DOHH2 (cell line): ENCODE measurements around the gene ADIPOR2.

Source experiments
- H3F3A ChIP-seq: fragments of 200-600 bp; sonication (generic), shearing (Covaris generic); 2 replicates; pipeline ENCODE4 v1.6.0; 2016; ENCODE audit warnings: antibody characterized with exemption, mild to moderate bottlenecking; ENCODE audit not compliant: control insufficient read depth, insufficient read depth
- H3K27ac ChIP-seq: fragments of 200-600 bp; sonication (generic); 2 replicates; pipeline ENCODE4 v1.5.1; 2014; ENCODE audit warnings: low read depth, mild to moderate bottlenecking, low read length, moderate library complexity
- H3K27me3 ChIP-seq: fragments of 200-600 bp; sonication (generic); 2 replicates; pipeline ENCODE4 v1.6.1; 2014; ENCODE audit warnings: mild to moderate bottlenecking, low read length, mixed read lengths; ENCODE audit not compliant: control insufficient read depth
- H3K36me3 ChIP-seq: fragments of 200-600 bp; sonication (generic); 2 replicates; pipeline ENCODE4 v1.6.1; 2014; ENCODE audit warnings: mild to moderate bottlenecking, low read length, moderate library complexity, mixed read lengths; ENCODE audit not compliant: control insufficient read depth
- H3K4me1 ChIP-seq: fragments of 200-600 bp; sonication (generic); 2 replicates; pipeline ENCODE4 v1.6.1; 2014; ENCODE audit warnings: mild to moderate bottlenecking, low read length, mixed read lengths; ENCODE audit not compliant: control insufficient read depth
- H3K4me2 ChIP-seq: fragments of 200-600 bp; sonication (generic); 2 replicates; pipeline ENCODE4 v1.6.0; 2014; ENCODE audit warnings: mild to moderate bottlenecking, low read length, moderate library complexity
- H3K4me3 ChIP-seq: fragments of 200-600 bp; sonication (generic); 2 replicates; pipeline ENCODE4 v1.5.1; 2014; ENCODE audit warnings: mild to moderate bottlenecking, low read length, mixed read lengths
- H3K79me2 ChIP-seq: fragments of 200-600 bp; sonication (generic); 2 replicates; pipeline ENCODE4 v1.6.1; 2014; ENCODE audit warnings: mild to moderate bottlenecking, low read length, mixed read lengths; ENCODE audit not compliant: control insufficient read depth
- H3K9me2 ChIP-seq: fragments of 200-600 bp; sonication (generic); replicated peaks from 2 replicates; pipeline ENCODE4 v1.6.1; 2014; ENCODE audit warnings: mild to moderate bottlenecking, low read length, mixed read lengths; ENCODE audit not compliant: control insufficient read depth
- H3K9me3 ChIP-seq: fragments of 200-600 bp; sonication (generic); 2 replicates; pipeline ENCODE4 v1.6.1; 2014; ENCODE audit warnings: antibody characterized with exemption, low read length, mixed read lengths; ENCODE audit not compliant: control insufficient read depth, insufficient read depth
- H4K20me1 ChIP-seq: fragments of 200-600 bp; sonication (generic); 2 replicates; pipeline ENCODE4 v1.6.0; 2014; ENCODE audit warnings: low read depth, mild to moderate bottlenecking, antibody characterized with exemption, low read length, moderate library complexity; ENCODE audit not compliant: control insufficient read depth, insufficient read depth
- EZH2phosphoT487 ChIP-seq: fragments of 200-600 bp; sonication (generic); IDR thresholded peaks from 2 replicates; pipeline ENCODE4 v1.6.1; 2017; ENCODE audit warnings: borderline replicate concordance, mild to moderate bottlenecking, antibody characterized with exemption, low read length, moderate library complexity, mixed read lengths
- TF ChIP-seq, protein P1 (sequence below): fragments of 200-600 bp; sonication (generic); IDR thresholded peaks from one replicate; pipeline ENCODE4 v1.5.1; 2014; ENCODE audit warnings: antibody characterized with exemption, mild to moderate bottlenecking, low read depth, low read length; ENCODE audit not compliant: poor library complexity, severe bottlenecking

The ADIPOR2 gene

DNA sequence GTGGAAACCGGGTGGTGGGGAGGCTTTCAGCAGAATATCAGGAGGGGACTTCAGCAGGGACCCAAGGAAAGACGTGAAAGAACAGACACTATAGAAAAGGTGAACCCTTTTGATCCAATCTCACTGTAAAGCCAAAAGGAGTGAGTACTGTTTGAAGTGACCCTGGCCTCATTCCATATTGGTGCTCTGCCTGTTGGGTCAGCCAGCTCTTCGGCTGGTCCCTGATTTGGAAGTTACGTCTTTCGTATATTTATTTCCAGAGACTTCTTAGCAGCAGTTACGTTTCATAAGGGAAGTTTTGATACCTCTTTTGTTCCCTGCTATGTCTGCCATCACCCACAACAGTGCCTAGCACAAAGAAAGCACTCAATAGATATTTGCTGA is 39.9 kb upstream of the ADIPOR2 start:
- TF ChIP-seq EZH2phosphoT487: no peak
- TF ChIP-seq, protein P1, sequence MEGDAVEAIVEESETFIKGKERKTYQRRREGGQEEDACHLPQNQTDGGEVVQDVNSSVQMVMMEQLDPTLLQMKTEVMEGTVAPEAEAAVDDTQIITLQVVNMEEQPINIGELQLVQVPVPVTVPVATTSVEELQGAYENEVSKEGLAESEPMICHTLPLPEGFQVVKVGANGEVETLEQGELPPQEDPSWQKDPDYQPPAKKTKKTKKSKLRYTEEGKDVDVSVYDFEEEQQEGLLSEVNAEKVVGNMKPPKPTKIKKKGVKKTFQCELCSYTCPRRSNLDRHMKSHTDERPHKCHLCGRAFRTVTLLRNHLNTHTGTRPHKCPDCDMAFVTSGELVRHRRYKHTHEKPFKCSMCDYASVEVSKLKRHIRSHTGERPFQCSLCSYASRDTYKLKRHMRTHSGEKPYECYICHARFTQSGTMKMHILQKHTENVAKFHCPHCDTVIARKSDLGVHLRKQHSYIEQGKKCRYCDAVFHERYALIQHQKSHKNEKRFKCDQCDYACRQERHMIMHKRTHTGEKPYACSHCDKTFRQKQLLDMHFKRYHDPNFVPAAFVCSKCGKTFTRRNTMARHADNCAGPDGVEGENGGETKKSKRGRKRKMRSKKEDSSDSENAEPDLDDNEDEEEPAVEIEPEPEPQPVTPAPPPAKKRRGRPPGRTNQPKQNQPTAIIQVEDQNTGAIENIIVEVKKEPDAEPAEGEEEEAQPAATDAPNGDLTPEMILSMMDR: no peak
- Histone ChIP-seq H3K4me2 (no peak overlapping the region), H3K4me3 (no peak overlapping the region), H3K27me3 (peaks cover 39% of the 10 kb centered on the region), H3K9me3 (no peaks in the 10 kb centered on the region), H3K9me2 (no peaks in the 10 kb centered on the region), H3K79me2 (no peaks in the 10 kb centered on the region), H4K20me1 (no peaks in the 10 kb centered on the region), H3K4me1 (peaks cover 11% of the 10 kb centered on the region), H3K36me3 (no peaks in the 10 kb centered on the region), H3K27ac (no peak overlapping the region), H3F3A (no peaks in the 10 kb centered on the region)

DNA sequence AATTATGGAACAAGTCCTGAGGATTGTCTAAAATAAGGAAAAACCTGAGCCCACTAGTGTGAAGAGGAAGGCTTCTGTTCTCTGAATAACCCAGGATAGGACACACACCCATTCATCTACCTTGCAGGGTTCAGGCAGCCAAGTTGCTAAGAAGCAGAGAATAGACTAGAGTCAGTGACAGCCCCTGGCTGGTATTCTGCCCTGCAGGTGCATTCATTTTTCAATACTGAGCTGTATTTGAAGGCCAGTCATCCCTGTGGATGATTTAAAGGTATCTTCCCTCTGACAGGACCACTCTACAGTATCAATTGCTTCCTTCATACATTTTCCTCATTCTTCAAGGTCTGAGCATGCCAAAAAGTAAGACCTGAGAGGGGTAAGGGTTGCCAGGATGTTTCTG is 38.9 kb upstream of the ADIPOR2 start:
- H3K9me2 ChIP-seq: no peaks in the 10 kb centered on the region
- no peak overlapping the region for H3K4me2 ChIP-seq
- H3K4me1 ChIP-seq: peaks cover 9% of the 10 kb centered on the region
- no peaks in the 10 kb centered on the region for H3K79me2 ChIP-seq
- TF ChIP-seq, protein P1: no peak
- TF ChIP-seq EZH2phosphoT487: no peak
- H3K27ac ChIP-seq: no peak overlapping the region
- H3F3A ChIP-seq: no peaks in the 10 kb centered on the region
- H3K27me3 ChIP-seq: peaks cover 39% of the 10 kb centered on the region
- no peaks in the 10 kb centered on the region for H3K9me3 ChIP-seq
- no peaks in the 10 kb centered on the region for H3K36me3 ChIP-seq
- H4K20me1 ChIP-seq: no peaks in the 10 kb centered on the region
- H3K4me3 ChIP-seq: no peak overlapping the region

- no peaks in the 10 kb centered on the region for H3K36me3 ChIP-seq
- H3K27ac ChIP-seq: no peak overlapping the region
- peaks cover 4% of the 10 kb centered on the region for H3F3A ChIP-seq
- TF ChIP-seq, protein P1: no peak
- TF ChIP-seq EZH2phosphoT487: no peak
- peaks cover 3% of the 10 kb centered on the region; the same call in 1 of the 2 replicates for H3K4me1 ChIP-seq
- no peaks in the 10 kb centered on the region for H4K20me1 ChIP-seq
- H3K9me2 ChIP-seq: no peaks in the 10 kb centered on the region
- H3K4me2 ChIP-seq: no peak overlapping the region
- H3K79me2 ChIP-seq: no peaks in the 10 kb centered on the region
- H3K27me3 ChIP-seq: peaks cover 17% of the 10 kb centered on the region
- H3K9me3 ChIP-seq: no peaks in the 10 kb centered on the region
- no peak overlapping the region for H3K4me3 ChIP-seq
Measured at GRCh38 chr12:1655225-1655788, 35.6 kb upstream of the ADIPOR2 start.

DNA sequence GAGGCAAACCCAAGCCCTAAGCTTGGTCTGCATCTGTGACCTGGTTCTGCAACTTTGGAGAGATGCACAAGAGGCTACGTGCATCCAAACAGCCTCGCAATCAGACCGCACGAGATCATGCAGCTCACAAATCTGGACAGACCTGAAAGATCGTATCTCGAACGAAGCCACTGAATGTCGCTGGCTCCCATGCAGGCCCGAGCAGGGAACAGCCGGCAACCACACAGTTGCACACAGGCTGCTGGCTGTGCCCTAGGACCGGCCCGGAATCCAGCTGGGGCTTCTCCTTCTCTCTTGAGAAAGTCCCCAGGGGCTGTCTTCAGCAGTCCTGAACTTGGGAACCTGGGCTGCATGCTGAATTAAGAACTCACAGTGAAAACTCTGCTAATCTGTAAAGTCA is 34.0 kb upstream of the ADIPOR2 start:
- Histone ChIP-seq H3K79me2 (no peaks in the 10 kb centered on the region), H3K4me1 (peaks cover 5% of the 10 kb centered on the region), H4K20me1 (no peaks in the 10 kb centered on the region), H3K4me2 (no peak overlapping the region), H3K4me3 (no peak overlapping the region), H3K9me3 (no peaks in the 10 kb centered on the region), H3K27me3 (peaks cover 3% of the 10 kb centered on the region), H3K36me3 (no peaks in the 10 kb centered on the region), H3K9me2 (no peaks in the 10 kb centered on the region), H3F3A (peaks cover 10% of the 10 kb centered on the region), H3K27ac (no peak overlapping the region)
- no peak for TF ChIP-seq EZH2phosphoT487
- TF ChIP-seq, protein P1: no peak
